HepG2 (cell line): Measurements from ENCODE around the gene MRPL10. TPM values are rescaled to one million over a fixed set of nuclear protein-coding genes. Genes with fewer than 3 reads are reported as not detected.

Experiments
- ATAC-seq: fragments of 200-7000 bp; cut with Tn5 transposase; 3 replicates; pipeline ENCODE4 v1.9.1; 2020; ENCODE audit warnings: mild to moderate bottlenecking, moderate library complexity
- BruUV-seq: library from RNA; stranded (reverse); fragments of 400-500 nt; replicated peaks from 2 replicates; lab custom pipeline; 2021; lab: Mats Ljungman, UMichigan
- CTCF ChIA-PET: fragments of 300-600 bp; formaldehyde crosslinking; extraction: SDS; loops from one replicate; lab custom pipeline; 2021; ENCODE audit warnings: low total read pairs, inconsistent platforms, low intra/inter-chr PET ratio; lab: Yijun Ruan, JAX
- POLR2A ChIA-PET: fragments of 350-600 bp; sonication (Branson Sonifier 250); formaldehyde crosslinking; loops from one replicate; lab custom pipeline; 2020; ENCODE audit warnings: antibody characterized with exemption, inconsistent platforms; lab: Yijun Ruan, JAX
- DNase-seq: peaks from one replicate; pipeline ENCODE4 v3.0.0-alpha.2; 2015; ENCODE audit warnings: low spot score
- FAIRE-seq: peaks from 3 replicates; lab custom pipeline; 2011; peaks lifted over from hg19 to GRCh38; lab: Jason Lieb, UNC
- H2AFZ ChIP-seq: one replicate; pipeline ENCODE4 v1.6.1; 2011; ENCODE audit warnings: low read length, inconsistent platforms
- H3K27ac ChIP-seq: fragments of 300-600 bp; 3 replicates; pipeline ENCODE4 v1.8.0; 2011; ENCODE audit warnings: mixed run types, mild to moderate bottlenecking, mixed read lengths, low read length, inconsistent platforms; ENCODE audit not compliant: insufficient read depth; ENCODE audit errors: extremely low read length
- H3K27me3 ChIP-seq, 2 experiments: fragments of 200-600 bp in 1 of 2; 2 replicates in 1 of 2; 3 replicates in 1 of 2; pipeline versions ENCODE4 v1.6.0 to v1.8.0; 2011; ENCODE audit warnings: low read length in 2 of 2, mild to moderate bottlenecking in 2 of 2, moderate library complexity in 2 of 2, inconsistent platforms in 1 of 2; ENCODE audit not compliant: insufficient read depth in 2 of 2, control insufficient read depth in 1 of 2
- H3K36me3 ChIP-seq, 2 experiments: fragments of 200-600 bp in 1 of 2; replicated peaks in 1 of 2; 2 replicates in 1 of 2; 3 replicates in 1 of 2; pipeline versions ENCODE4 v1.5.1 to v1.8.0; 2011; ENCODE audit warnings: low read length in 2 of 2, inconsistent platforms in 1 of 2; ENCODE audit not compliant: insufficient read depth in 2 of 2, control insufficient read depth in 1 of 2
- H3K4me1 ChIP-seq: 2 replicates; pipeline ENCODE4 v1.5.1; 2012; ENCODE audit warnings: low read length, inconsistent platforms; ENCODE audit not compliant: insufficient read depth
- H3K4me2 ChIP-seq: 2 replicates; pipeline ENCODE4 v1.6.0; 2011; ENCODE audit warnings: low read depth, low read length, inconsistent platforms
- H3K4me3 ChIP-seq, 3 experiments: fragments of 200-600 bp in 1 of 3; sonication (generic), shearing (Covaris generic) in 1 of 3; replicated peaks in 1 of 3; 2 replicates each; pipeline ENCODE4 v1.5.1; 2011 to 2016; ENCODE audit warnings: low read length in 3 of 3, inconsistent platforms in 2 of 3, low read depth in 2 of 3, mild to moderate bottlenecking in 2 of 3, control low read depth in 1 of 3, mixed read lengths in 1 of 3; ENCODE audit not compliant: insufficient read depth in 1 of 3
- H3K79me2 ChIP-seq: one replicate; pipeline ENCODE4 v1.6.1; 2011; ENCODE audit warnings: low read length, inconsistent platforms; ENCODE audit not compliant: insufficient read depth
- H3K9ac ChIP-seq: 2 replicates; pipeline ENCODE4 v1.6.0; 2011; ENCODE audit warnings: mild to moderate bottlenecking, low read depth, low read length, inconsistent platforms; ENCODE audit not compliant: insufficient read depth
- H3K9me3 ChIP-seq: 2 replicates; pipeline ENCODE4 v1.5.1; 2012; ENCODE audit warnings: mild to moderate bottlenecking, low read length
- H4K20me1 ChIP-seq: 2 replicates; pipeline ENCODE4 v1.6.0; 2011; ENCODE audit warnings: inconsistent platforms, mild to moderate bottlenecking, low read length, moderate library complexity; ENCODE audit not compliant: insufficient read depth
- CTCF ChIP-seq: sonication (generic); formaldehyde crosslinking; IDR thresholded peaks from 2 replicates; pipeline ENCODE4 v1.5.0; 2020; ENCODE audit warnings: mild to moderate bottlenecking, missing genetic modification reagents, moderate library complexity
- ESRRA ChIP-seq: sonication (generic); formaldehyde crosslinking; IDR thresholded peaks from 2 replicates; pipeline ENCODE4 v1.5.1; 2020; ENCODE audit warnings: mild to moderate bottlenecking, low read depth, missing genetic modification reagents
- HIVEP1 ChIP-seq: sonication (generic); formaldehyde crosslinking; IDR thresholded peaks from 2 replicates; pipeline ENCODE4 v1.4.0; 2020; ENCODE audit warnings: mild to moderate bottlenecking, missing genetic modification reagents
- HMG20A ChIP-seq: IDR thresholded peaks from 2 replicates; pipeline ENCODE4 v1.6.1; 2016; ENCODE audit warnings: borderline replicate concordance
- MLX ChIP-seq: IDR thresholded peaks from 2 replicates; pipeline ENCODE4 v1.6.1; 2016
- REL ChIP-seq: sonication (generic); formaldehyde crosslinking; conservative IDR thresholded peaks from 2 replicates; pipeline ENCODE4 v1.8.0; 2022; ENCODE audit warnings: mild to moderate bottlenecking, missing genetic modification reagents, moderate library complexity
- RFX1 ChIP-seq: fragments of 450-650 bp; IDR thresholded peaks from 2 replicates; pipeline ENCODE4 v1.6.1; 2017
- RFXAP ChIP-seq: sonication (generic); formaldehyde crosslinking; IDR thresholded peaks from 2 replicates; pipeline ENCODE4 v1.4.0; 2020; ENCODE audit warnings: missing genetic modification reagents, borderline replicate concordance
- TCF12 ChIP-seq, 2 experiments: fragments of 450-650 bp in 1 of 2; sonication (generic) in 1 of 2; formaldehyde crosslinking in 1 of 2; IDR thresholded peaks; 2 replicates each; pipeline versions ENCODE4 v1.6.1 to v1.8.0; 2017 to 2022; ENCODE audit warnings: antibody characterized with exemption in 1 of 2, mild to moderate bottlenecking in 1 of 2, missing genetic modification reagents in 1 of 2, moderate library complexity in 1 of 2
- TSC22D2 ChIP-seq: sonication (generic); formaldehyde crosslinking; IDR thresholded peaks from 2 replicates; pipeline ENCODE4 v1.5.1; 2020; ENCODE audit warnings: missing genetic modification reagents, mild to moderate bottlenecking, borderline replicate concordance
- ZNF138 ChIP-seq: sonication (generic); formaldehyde crosslinking; IDR thresholded peaks from 2 replicates; pipeline ENCODE4 v1.5.0; 2020; ENCODE audit warnings: mild to moderate bottlenecking, low read depth, missing genetic modification reagents
- ZNF224 ChIP-seq: sonication (generic); formaldehyde crosslinking; IDR thresholded peaks from 2 replicates; pipeline ENCODE4 v1.5.0; 2020; ENCODE audit warnings: mild to moderate bottlenecking, missing genetic modification reagents
- ZNF260 ChIP-seq: sonication (generic); formaldehyde crosslinking; IDR thresholded peaks from 2 replicates; pipeline ENCODE4 v1.4.0; 2020; ENCODE audit warnings: missing genetic modification reagents, low read depth, mild to moderate bottlenecking, borderline replicate concordance
- ZNF263 ChIP-seq: sonication (generic); formaldehyde crosslinking; IDR thresholded peaks from 2 replicates; pipeline ENCODE4 v1.4.0; 2020; ENCODE audit warnings: missing genetic modification reagents
- ZNF383 ChIP-seq: sonication (generic); formaldehyde crosslinking; IDR thresholded peaks from 2 replicates; pipeline ENCODE4 v1.4.0; 2020; ENCODE audit warnings: missing genetic modification reagents, mild to moderate bottlenecking, borderline replicate concordance
- ZNF460 ChIP-seq: sonication (generic); formaldehyde crosslinking; IDR thresholded peaks from 2 replicates; pipeline ENCODE4 v1.5.1; 2020; ENCODE audit warnings: missing genetic modification reagents, mild to moderate bottlenecking, borderline replicate concordance
- ZNF670 ChIP-seq: sonication (generic); formaldehyde crosslinking; IDR thresholded peaks from 2 replicates; pipeline ENCODE4 v1.8.0; 2022; ENCODE audit warnings: mild to moderate bottlenecking, missing genetic modification reagents, borderline replicate concordance
- ZNF749 ChIP-seq: sonication (generic); formaldehyde crosslinking; IDR thresholded peaks from 2 replicates; pipeline ENCODE4 v1.8.0; 2022; ENCODE audit warnings: mild to moderate bottlenecking, missing genetic modification reagents, moderate library complexity, borderline replicate concordance
- ZSCAN12 ChIP-seq: sonication (generic); formaldehyde crosslinking; IDR thresholded peaks from 2 replicates; pipeline ENCODE4 v1.9.0; 2021; ENCODE audit warnings: mild to moderate bottlenecking, missing genetic modification reagents
- WGBS: methylation state at CpG from one replicate; pipeline ENCODE4 v1.1.6; 2017; ENCODE audit warnings: low lambda C conversion rate; 5-methylcytosine and 5-hydroxymethylcytosine counted together
- in situ Hi-C: cut with HindIII; loops from 2 replicates; pipeline ENCODE4 v1.10.0; 2017; ENCODE audit warnings: low pct_unique_long_range_greater_than_20kb; ENCODE audit not compliant: extremely low pct_ligation_motif_present
- intact Hi-C: fragments of 100-400 bp; cut with micrococcal nuclease; formaldehyde crosslinking; loops from one replicate; pipeline ENCODE4 v1.10.0; 2022; ENCODE audit not compliant: unreplicated experiment
- polyA plus RNA-seq, 8 experiments: library from polyadenylated mRNA; depleted of rRNA in 3 of 8; stranded (reverse) in 7 of 8; unstranded in 1 of 8; fragments of >200 nt; fragmentation: Illumina TruSeq in 4 of 8; extraction: Trizol in 4 of 8; gene quantifications; 2 replicates each; pipeline versions ENCODE4 v1.2.1 to v1.2.3, GENCODE V29; 2011 to 2016; ENCODE audit warnings: low read depth in 4 of 8, missing spikeins in 1 of 8, mixed read lengths in 1 of 8; ENCODE audit not compliant: insufficient read depth in 1 of 8
- total RNA-seq, 5 experiments: library from RNA; depleted of rRNA; stranded (reverse); fragments of >200 nt; fragmentation: Illumina TruSeq; extraction: Trizol; gene quantifications; 2 replicates each; pipeline ENCODE4 v1.2.3, GENCODE V29; 2016; ENCODE audit warnings: low read depth in 1 of 5
- TF ChIP-seq, protein P1 (sequence below): sonication (generic); formaldehyde crosslinking; IDR thresholded peaks from 2 replicates; pipeline ENCODE4 v1.5.0; 2020; ENCODE audit warnings: missing genetic modification reagents

The MRPL10 gene
- total and polyA plus RNA-seq, 2 of the 13 experiments (the other 11 are each of a cell fraction or from before 2014, with no cell fraction given): 56.7 to 149 TPM

- TF ChIP-seq TCF12 (IDR thresholded peaks at IDR 0.05): no peak
- TF ChIP-seq TCF12 (CRISPR knock-in tag; IDR thresholded peaks at IDR 0.05): 0 out of 2 replicates have a peak, but pooled peaks have one; percentile 16
- no peak for TF ChIP-seq REL
- no peak for TF ChIP-seq CTCF (CRISPR knock-in tag)
- no peak for TF ChIP-seq TSC22D2 (CRISPR knock-in tag)
- 0 out of 2 replicates have a peak, but pooled peaks have one; percentile 19 for TF ChIP-seq HIVEP1 (CRISPR knock-in tag)
- no peak for TF ChIP-seq RFX1
- TF ChIP-seq ZNF138: no peak
- no peak for TF ChIP-seq ZNF260 (CRISPR knock-in tag)
- TF ChIP-seq, all 625 proteins: peak for 3
Observed at GRCh38 chr17:47831934-47832327, 590 bp upstream of the MRPL10 start (continued).

DNA sequence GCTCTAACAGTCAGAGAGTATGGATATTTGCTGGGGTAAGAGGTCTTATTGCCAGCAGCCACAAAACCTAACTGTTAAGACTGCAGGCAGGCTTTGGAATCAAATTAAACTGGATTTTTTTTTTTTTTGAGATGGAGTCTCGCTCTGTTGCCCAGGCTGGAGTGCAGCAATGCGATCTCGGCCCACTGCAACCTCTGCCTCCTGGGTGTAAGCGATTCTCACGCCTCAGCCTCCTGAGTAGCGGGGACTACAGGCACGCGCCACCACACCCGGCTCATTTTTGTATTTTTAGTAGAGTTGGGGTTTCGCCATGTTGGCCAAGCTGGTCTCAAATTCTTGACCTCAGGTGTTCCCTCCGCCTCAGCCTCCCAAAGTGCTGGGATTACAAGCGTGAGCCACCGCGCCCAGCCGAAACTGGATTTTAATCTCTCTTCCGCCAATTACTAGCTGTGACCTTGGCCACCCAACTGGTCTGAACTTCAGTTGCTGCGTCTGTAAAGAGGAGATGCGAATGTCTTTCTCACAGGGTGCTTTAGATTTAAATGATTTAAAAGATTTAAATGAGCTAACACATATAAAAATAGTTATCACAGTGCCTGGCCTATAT lies 842 bp downstream of the MRPL10 start:
- POLR2A ChIA-PET: interaction anchor here (1.1 to 1.8 kb wide), 8 partner anchors 8 to 218 kb away, joined by 3 to 58 read pairs (median 22); partner anchors contain the start of genes CDK5RAP3, NFE2L1, OSBPL7 and PNPO
- FAIRE-seq: no peak
- H3K9ac ChIP-seq: peak overlapping the region; percentile 86
- WGBS: 44% methylated on average over 18 of the region's 18 CpGs
- CTCF ChIA-PET: no interaction called here
- no peaks in the 10 kb centered on the region for H3K9me3 ChIP-seq
- in situ Hi-C loops (no loop called here), intact Hi-C loops (no loop called here)
- H3K36me3 ChIP-seq: peaks cover 18 to 27% of the 10 kb centered on the region in 2 experiments
- H3K27ac ChIP-seq: peak overlapping the region; percentile 69
- no peak for DNase-seq
- H4K20me1 ChIP-seq: no peaks in the 10 kb centered on the region
- peaks cover 0 to 5% of the 10 kb centered on the region in 2 experiments; a peak in 1 of 5 replicates for H3K27me3 ChIP-seq
- peaks cover 23% of the 10 kb centered on the region for H3K4me1 ChIP-seq
- H3K4me3 ChIP-seq: peak overlapping the region; percentile 81 to 97 (median 82)
- ATAC-seq: no peak
- H3K79me2 ChIP-seq: peaks cover 20% of the 10 kb centered on the region
- H2AFZ ChIP-seq: no peak overlapping the region
- H3K4me2 ChIP-seq: peak overlapping the region; percentile 99
- BruUV-seq: no TSS peak
- TF ChIP-seq ZNF383 (0 out of 2 replicates have a peak, but pooled peaks have one; percentile 2), ZNF749 (CRISPR knock-in tag) (0 out of 2 replicates have a peak, but pooled peaks have one; percentile 22), ESRRA (CRISPR knock-in tag) (0 out of 2 replicates have a peak, but pooled peaks have one; percentile 2), ZNF224 (CRISPR knock-in tag) (0 out of 2 replicates have a peak, but pooled peaks have one; percentile 3), ZNF670 (CRISPR knock-in tag) (no peak), HMG20A (no peak), ZSCAN12 (no peak), RFXAP (CRISPR knock-in tag) (0 out of 2 replicates have a peak, but pooled peaks have one; percentile 14), MLX (CRISPR knock-in tag) (no peak), REL (peak; percentile 64; the same call in 1 of the 2 replicates), ZNF460 (CRISPR knock-in tag) (0 out of 2 replicates have a peak, but pooled peaks have one; percentile 44), ZNF263 (0 out of 2 replicates have a peak, but pooled peaks have one; percentile 20)
- TF ChIP-seq, protein P1, sequence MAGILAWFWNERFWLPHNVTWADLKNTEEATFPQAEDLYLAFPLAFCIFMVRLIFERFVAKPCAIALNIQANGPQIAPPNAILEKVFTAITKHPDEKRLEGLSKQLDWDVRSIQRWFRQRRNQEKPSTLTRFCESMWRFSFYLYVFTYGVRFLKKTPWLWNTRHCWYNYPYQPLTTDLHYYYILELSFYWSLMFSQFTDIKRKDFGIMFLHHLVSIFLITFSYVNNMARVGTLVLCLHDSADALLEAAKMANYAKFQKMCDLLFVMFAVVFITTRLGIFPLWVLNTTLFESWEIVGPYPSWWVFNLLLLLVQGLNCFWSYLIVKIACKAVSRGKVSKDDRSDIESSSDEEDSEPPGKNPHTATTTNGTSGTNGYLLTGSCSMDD (CRISPR knock-in tag): no peak
